DOHH2 (cell line): Measurements from ENCODE around the gene CISD1.

Experiments
- EZH2phosphoT487 ChIP-seq: fragments of 200-600 bp; sonication (generic); IDR thresholded peaks from 2 replicates; pipeline ENCODE4 v1.6.1; 2017; ENCODE audit warnings: borderline replicate concordance, mild to moderate bottlenecking, antibody characterized with exemption, low read length, moderate library complexity, mixed read lengths
- TF ChIP-seq, protein P1 (sequence below): fragments of 200-600 bp; sonication (generic); IDR thresholded peaks from one replicate; pipeline ENCODE4 v1.5.1; 2014; ENCODE audit warnings: antibody characterized with exemption, mild to moderate bottlenecking, low read depth, low read length; ENCODE audit not compliant: poor library complexity, severe bottlenecking

DNA sequence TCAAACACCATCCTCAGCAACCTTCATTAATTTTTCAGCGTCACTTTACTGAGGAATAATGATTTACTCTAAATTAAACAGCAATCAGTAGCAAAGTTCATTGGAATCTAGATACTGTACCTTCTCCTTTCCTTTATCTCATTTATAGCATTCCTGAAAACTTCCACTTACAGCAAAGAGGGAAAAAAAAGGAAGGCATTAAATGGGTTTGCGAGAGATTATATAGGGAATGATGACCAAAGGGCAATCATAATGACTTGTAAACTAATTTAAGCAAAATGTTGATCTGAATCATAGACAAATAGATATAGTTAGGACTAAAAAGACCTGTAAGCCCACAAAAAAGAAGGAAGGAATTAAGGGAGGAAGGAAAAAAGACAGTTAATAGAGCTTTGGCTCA lies 43.3 kb upstream of the CISD1 start:
- TF ChIP-seq, protein P1, sequence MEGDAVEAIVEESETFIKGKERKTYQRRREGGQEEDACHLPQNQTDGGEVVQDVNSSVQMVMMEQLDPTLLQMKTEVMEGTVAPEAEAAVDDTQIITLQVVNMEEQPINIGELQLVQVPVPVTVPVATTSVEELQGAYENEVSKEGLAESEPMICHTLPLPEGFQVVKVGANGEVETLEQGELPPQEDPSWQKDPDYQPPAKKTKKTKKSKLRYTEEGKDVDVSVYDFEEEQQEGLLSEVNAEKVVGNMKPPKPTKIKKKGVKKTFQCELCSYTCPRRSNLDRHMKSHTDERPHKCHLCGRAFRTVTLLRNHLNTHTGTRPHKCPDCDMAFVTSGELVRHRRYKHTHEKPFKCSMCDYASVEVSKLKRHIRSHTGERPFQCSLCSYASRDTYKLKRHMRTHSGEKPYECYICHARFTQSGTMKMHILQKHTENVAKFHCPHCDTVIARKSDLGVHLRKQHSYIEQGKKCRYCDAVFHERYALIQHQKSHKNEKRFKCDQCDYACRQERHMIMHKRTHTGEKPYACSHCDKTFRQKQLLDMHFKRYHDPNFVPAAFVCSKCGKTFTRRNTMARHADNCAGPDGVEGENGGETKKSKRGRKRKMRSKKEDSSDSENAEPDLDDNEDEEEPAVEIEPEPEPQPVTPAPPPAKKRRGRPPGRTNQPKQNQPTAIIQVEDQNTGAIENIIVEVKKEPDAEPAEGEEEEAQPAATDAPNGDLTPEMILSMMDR, result no peak
- no peak for TF ChIP-seq EZH2phosphoT487
